Panc1 (cell line): ENCODE measurements around the gene ENOX1. TPM values are rescaled to one million over a fixed set of nuclear protein-coding genes. Genes with fewer than 3 reads are reported as not detected.

Source experiments
- ATAC-seq: fragments of 200-7000 bp; cut with Tn5 transposase; 2 replicates; pipeline ENCODE4 v1.9.1; 2020; ENCODE audit warnings: mild to moderate bottlenecking, moderate library complexity
- BruUV-seq: library from RNA; stranded (reverse); fragments of 400-500 nt; replicated peaks from 2 replicates; lab custom pipeline; 2021; lab: Mats Ljungman, UMichigan
- CTCF ChIA-PET: fragments of 300-600 bp; sonication (Branson Sonifier 250); formaldehyde crosslinking; loops from one replicate; lab custom pipeline; 2022; ENCODE audit warnings: antibody characterized with exemption; lab: Charles Lee
- POLR2A ChIA-PET: fragments of 300-600 bp; sonication (Branson Sonifier 250); formaldehyde crosslinking; loops from one replicate; lab custom pipeline; 2022; ENCODE audit warnings: antibody characterized with exemption; lab: Charles Lee
- DNase-seq: peaks from one replicate; pipeline ENCODE4 v3.0.0-alpha.2; 2010; ENCODE audit warnings: low read depth, low spot score
- H3K27ac ChIP-seq: 2 replicates; pipeline ENCODE4 v1.5.1; 2011; ENCODE audit warnings: mild to moderate bottlenecking, low read length, inconsistent platforms
- H3K27me3 ChIP-seq: fragments of 200-500 bp; sonication (Bioruptor generic); 2 replicates; pipeline ENCODE4 v1.6.0; 2014; ENCODE audit warnings: low read length, inconsistent platforms; ENCODE audit not compliant: control insufficient read depth, insufficient read depth
- H3K36me3 ChIP-seq: fragments of 200-500 bp; sonication (Bioruptor generic); 2 replicates; pipeline ENCODE4 v1.5.1; 2014; ENCODE audit warnings: inconsistent platforms, mild to moderate bottlenecking, low read length, moderate library complexity; ENCODE audit not compliant: control insufficient read depth, insufficient read depth
- H3K4me1 ChIP-seq: 2 replicates; pipeline ENCODE4 v1.5.1; 2011; ENCODE audit warnings: inconsistent platforms, mild to moderate bottlenecking, low read length, moderate library complexity; ENCODE audit not compliant: control insufficient read depth, insufficient read depth
- H3K4me3 ChIP-seq, 2 experiments: 2 replicates each; pipeline ENCODE4 v1.5.1; 2011 to 2012; ENCODE audit warnings: low read depth in 2 of 2, low read length in 2 of 2, mild to moderate bottlenecking in 2 of 2, inconsistent platforms in 1 of 2, moderate library complexity in 1 of 2
- H3K9me3 ChIP-seq: fragments of 200-500 bp; sonication (Bioruptor generic); 2 replicates; pipeline ENCODE4 v1.5.1; 2014; ENCODE audit warnings: low read depth, mild to moderate bottlenecking, inconsistent platforms, low read length, moderate library complexity; ENCODE audit not compliant: control insufficient read depth, insufficient read depth
- POLR2AphosphoS5 ChIP-seq: IDR thresholded peaks from 2 replicates; pipeline ENCODE4 v1.6.1; 2012; ENCODE audit warnings: mild to moderate bottlenecking, low read depth, low read length, moderate library complexity
- REST ChIP-seq, 2 experiments: IDR thresholded peaks; 2 replicates each; pipeline ENCODE4 v1.6.1; 2011 to 2012; ENCODE audit warnings: low read depth in 2 of 2, control low read depth in 1 of 2, low read length in 1 of 2, mild to moderate bottlenecking in 1 of 2, moderate library complexity in 1 of 2; ENCODE audit not compliant: insufficient read depth in 1 of 2
- SIN3A ChIP-seq: IDR thresholded peaks from 2 replicates; pipeline ENCODE4 v1.6.1; 2012; ENCODE audit warnings: low read depth, mild to moderate bottlenecking, low read length, moderate library complexity, borderline replicate concordance; ENCODE audit not compliant: insufficient read depth
- TCF7L2 ChIP-seq: IDR thresholded peaks from 2 replicates; pipeline ENCODE4 v1.6.1; 2011; ENCODE audit warnings: mild to moderate bottlenecking, low read depth, low read length, inconsistent platforms
- in situ Hi-C: cut with HindIII; loops from 2 replicates; pipeline ENCODE4 v1.10.0; 2016; ENCODE audit warnings: low sequenced_read_pairs, low pct_unique_long_range_greater_than_20kb
- intact Hi-C: fragments of 100-400 bp; cut with micrococcal nuclease; formaldehyde crosslinking; loops from one replicate; pipeline ENCODE4 v1.10.0; 2022; ENCODE audit not compliant: unreplicated experiment
- total RNA-seq: library from RNA; stranded (reverse); gene quantifications from one replicate; pipeline ENCODE4 v1.2.1, GENCODE V29; 2021; ENCODE audit not compliant: unreplicated experiment
- TF ChIP-seq, protein P1 (sequence below): fragments of 450-650 bp; IDR thresholded peaks from 2 replicates; pipeline ENCODE4 v1.5.1; 2017; ENCODE audit warnings: mild to moderate bottlenecking

The ENOX1 gene
- total RNA-seq, 1 experiment from 2014 or later, result 0.23 TPM

- ATAC-seq (no peak), DNase-seq (no peak)
- TF ChIP-seq TCF7L2 (no peak), POLR2AphosphoS5 (no peak), REST (IDR thresholded peaks at IDR 0.05; ENCODE audit: insufficient read depth in 1 of 2, low read depth in 2 of 2, low read length in 1 of 2) (no peak), SIN3A (no peak)
- TF ChIP-seq, protein P1, sequence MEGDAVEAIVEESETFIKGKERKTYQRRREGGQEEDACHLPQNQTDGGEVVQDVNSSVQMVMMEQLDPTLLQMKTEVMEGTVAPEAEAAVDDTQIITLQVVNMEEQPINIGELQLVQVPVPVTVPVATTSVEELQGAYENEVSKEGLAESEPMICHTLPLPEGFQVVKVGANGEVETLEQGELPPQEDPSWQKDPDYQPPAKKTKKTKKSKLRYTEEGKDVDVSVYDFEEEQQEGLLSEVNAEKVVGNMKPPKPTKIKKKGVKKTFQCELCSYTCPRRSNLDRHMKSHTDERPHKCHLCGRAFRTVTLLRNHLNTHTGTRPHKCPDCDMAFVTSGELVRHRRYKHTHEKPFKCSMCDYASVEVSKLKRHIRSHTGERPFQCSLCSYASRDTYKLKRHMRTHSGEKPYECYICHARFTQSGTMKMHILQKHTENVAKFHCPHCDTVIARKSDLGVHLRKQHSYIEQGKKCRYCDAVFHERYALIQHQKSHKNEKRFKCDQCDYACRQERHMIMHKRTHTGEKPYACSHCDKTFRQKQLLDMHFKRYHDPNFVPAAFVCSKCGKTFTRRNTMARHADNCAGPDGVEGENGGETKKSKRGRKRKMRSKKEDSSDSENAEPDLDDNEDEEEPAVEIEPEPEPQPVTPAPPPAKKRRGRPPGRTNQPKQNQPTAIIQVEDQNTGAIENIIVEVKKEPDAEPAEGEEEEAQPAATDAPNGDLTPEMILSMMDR, result no peak
- H3K4me3 ChIP-seq, result no peak overlapping the region
- BruUV-seq, result no TSS peak
- no peaks in the 10 kb centered on the region for H3K9me3 ChIP-seq
- no peaks in the 10 kb centered on the region for H3K36me3 ChIP-seq
- in situ Hi-C loops (no loop called here), intact Hi-C loops (no loop called here)
- ChIA-PET POLR2A (no interaction called here), CTCF (no interaction called here)
- no peak overlapping the region for H3K27ac ChIP-seq
- no peaks in the 10 kb centered on the region for H3K27me3 ChIP-seq
- H3K4me1 ChIP-seq, result no peaks in the 10 kb centered on the region
Measured at GRCh38 chr13:43757266-43757665, 29.5 kb downstream of the ENOX1 start.

GRCh38 chr13:43755844-43756243, 30.9 kb downstream of the ENOX1 start:
- Histone ChIP-seq H3K36me3 (no peaks in the 10 kb centered on the region), H3K4me1 (no peaks in the 10 kb centered on the region), H3K27ac (no peak overlapping the region), H3K4me3 (no peak overlapping the region), H3K27me3 (no peaks in the 10 kb centered on the region), H3K9me3 (no peaks in the 10 kb centered on the region)
- no TSS peak for BruUV-seq
- TF ChIP-seq REST (IDR thresholded peaks at IDR 0.05; ENCODE audit: insufficient read depth in 1 of 2, low read depth in 2 of 2, low read length in 1 of 2), result no peak
- TF ChIP-seq, protein P1, result no peak
- no peak for TF ChIP-seq TCF7L2
- DNase-seq (no peak), ATAC-seq (no peak)
- in situ Hi-C loops (no loop called here), intact Hi-C loops (no loop called here)
- ChIA-PET CTCF (interaction anchor here (0.5 kb wide), 1 partner anchor 48 kb away, joined by 3 read pairs; no protein-coding TSS in a partner anchor), POLR2A (no interaction called here)
